ENCODE data around the gene TAF9.

DNA sequence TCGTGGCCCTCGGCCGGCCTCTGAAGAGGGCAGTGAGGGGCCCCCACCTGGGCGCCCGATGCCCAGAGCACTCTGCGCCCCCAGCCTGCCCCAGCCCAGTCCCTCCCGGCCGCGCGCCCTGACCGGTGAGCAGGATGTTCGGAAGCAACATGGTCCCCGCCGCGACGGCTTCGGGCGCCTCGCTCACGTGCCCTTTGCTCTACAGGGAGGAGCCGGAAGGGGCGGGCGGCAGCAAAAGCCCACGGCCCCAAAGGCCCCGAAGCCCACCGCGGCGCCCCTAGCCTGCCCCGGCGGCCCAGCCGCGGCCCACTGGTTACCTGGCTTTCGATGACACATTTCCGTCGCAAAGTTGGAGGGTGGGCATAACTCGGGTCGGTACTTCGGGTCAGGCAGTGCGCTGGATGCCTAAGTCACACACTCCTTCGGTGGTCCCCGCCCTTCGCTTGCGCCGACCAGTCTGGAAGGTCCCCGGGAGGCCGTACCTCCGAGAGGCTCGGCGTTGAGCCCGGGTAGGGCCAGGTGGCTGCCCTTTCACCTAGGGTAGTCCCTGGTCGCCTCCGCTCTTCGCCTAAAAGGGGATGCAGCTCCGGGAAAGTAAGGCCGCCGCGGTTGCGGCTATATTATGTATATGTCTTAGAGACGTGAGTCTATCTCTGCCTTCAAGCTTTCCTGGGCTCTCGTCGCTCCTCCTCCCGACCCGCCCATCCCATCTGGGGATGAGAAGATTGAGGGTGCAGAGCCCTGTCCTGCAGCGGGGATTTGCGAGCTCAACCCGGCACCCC lies at the start of gene TAF9, which contains the start of the genes AK6 and RAD17:
- TF ChIP-seq, protein P1, sequence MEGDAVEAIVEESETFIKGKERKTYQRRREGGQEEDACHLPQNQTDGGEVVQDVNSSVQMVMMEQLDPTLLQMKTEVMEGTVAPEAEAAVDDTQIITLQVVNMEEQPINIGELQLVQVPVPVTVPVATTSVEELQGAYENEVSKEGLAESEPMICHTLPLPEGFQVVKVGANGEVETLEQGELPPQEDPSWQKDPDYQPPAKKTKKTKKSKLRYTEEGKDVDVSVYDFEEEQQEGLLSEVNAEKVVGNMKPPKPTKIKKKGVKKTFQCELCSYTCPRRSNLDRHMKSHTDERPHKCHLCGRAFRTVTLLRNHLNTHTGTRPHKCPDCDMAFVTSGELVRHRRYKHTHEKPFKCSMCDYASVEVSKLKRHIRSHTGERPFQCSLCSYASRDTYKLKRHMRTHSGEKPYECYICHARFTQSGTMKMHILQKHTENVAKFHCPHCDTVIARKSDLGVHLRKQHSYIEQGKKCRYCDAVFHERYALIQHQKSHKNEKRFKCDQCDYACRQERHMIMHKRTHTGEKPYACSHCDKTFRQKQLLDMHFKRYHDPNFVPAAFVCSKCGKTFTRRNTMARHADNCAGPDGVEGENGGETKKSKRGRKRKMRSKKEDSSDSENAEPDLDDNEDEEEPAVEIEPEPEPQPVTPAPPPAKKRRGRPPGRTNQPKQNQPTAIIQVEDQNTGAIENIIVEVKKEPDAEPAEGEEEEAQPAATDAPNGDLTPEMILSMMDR (IDR thresholded peaks at IDR 0.05) = peak in 1 of 6 experiments; percentile 9
- TF ChIP-seq POLR2A (IDR thresholded peaks at IDR 0.05) = peak in 2 of 4 donors; percentile 47 to 69
